Astrocyte (in vitro differentiated cells and primary cell): ENCODE data around the gene MYL4. TPM values are rescaled to one million over a fixed set of nuclear protein-coding genes. Genes with fewer than 3 reads are reported as not detected.
A peak's percentile ranks its signal among the peaks of the same experiment; 100 is the strongest.

ENCODE experiments used
- DNase-seq: peaks from one replicate; pipeline ENCODE4 v3.0.0-alpha.2; 2010; ENCODE audit warnings: low read depth
- FAIRE-seq: peaks from 2 replicates; lab custom pipeline; 2011; peaks lifted over from hg19 to GRCh38; lab: Jason Lieb, UNC
- H2AFZ ChIP-seq: 2 replicates; pipeline ENCODE4 v1.6.0; 2012; ENCODE audit warnings: low read depth, low read length, inconsistent platforms
- H3K27ac ChIP-seq: 2 replicates; pipeline ENCODE4 v1.5.1; 2011; ENCODE audit warnings: low read depth, low read length, inconsistent platforms
- H3K27me3 ChIP-seq: 2 replicates; pipeline ENCODE4 v1.6.0; 2011; ENCODE audit warnings: low read length, inconsistent platforms; ENCODE audit not compliant: insufficient read depth
- H3K36me3 ChIP-seq: 2 replicates; pipeline ENCODE4 v1.5.1; 2011; ENCODE audit warnings: low read length, inconsistent platforms; ENCODE audit not compliant: insufficient read depth
- H3K4me1 ChIP-seq: 2 replicates; pipeline ENCODE4 v1.5.1; 2011; ENCODE audit warnings: low read length, inconsistent platforms; ENCODE audit not compliant: insufficient read depth
- H3K4me2 ChIP-seq: 2 replicates; pipeline ENCODE4 v1.6.0; 2012; ENCODE audit warnings: low read length, inconsistent platforms
- H3K4me3 ChIP-seq: 2 replicates; pipeline ENCODE4 v1.5.1; 2011; ENCODE audit warnings: low read depth, mild to moderate bottlenecking, low read length, inconsistent platforms; ENCODE audit not compliant: insufficient read depth
- H3K79me2 ChIP-seq: 2 replicates; pipeline ENCODE4 v1.6.0; 2012; ENCODE audit warnings: mild to moderate bottlenecking, low read length, inconsistent platforms; ENCODE audit not compliant: insufficient read depth
- H3K9ac ChIP-seq: 2 replicates; pipeline ENCODE4 v1.6.0; 2012; ENCODE audit warnings: mild to moderate bottlenecking, low read length, inconsistent platforms
- H3K9me3 ChIP-seq: 2 replicates; pipeline ENCODE4 v1.5.1; 2012; ENCODE audit warnings: low read depth, mild to moderate bottlenecking, low read length, inconsistent platforms; ENCODE audit not compliant: insufficient read depth
- H4K20me1 ChIP-seq: 2 replicates; pipeline ENCODE4 v1.6.0; 2012; ENCODE audit warnings: low read length, inconsistent platforms; ENCODE audit not compliant: insufficient read depth
- H3K27ac Mint-ChIP-seq: one replicate; pipeline ENCODE4 v1.8.0; 2021; ENCODE audit warnings: mild to moderate bottlenecking, mixed read lengths; ENCODE audit not compliant: unreplicated experiment
- H3K27me3 Mint-ChIP-seq: one replicate; pipeline ENCODE4 v1.8.0; 2021; ENCODE audit warnings: low read depth, mixed read lengths; ENCODE audit not compliant: unreplicated experiment
- H3K36me3 Mint-ChIP-seq: one replicate; pipeline ENCODE4 v1.8.0; 2021; ENCODE audit warnings: low read depth, mixed read lengths; ENCODE audit not compliant: unreplicated experiment
- H3K4me1 Mint-ChIP-seq: one replicate; pipeline ENCODE4 v1.8.0; 2021; ENCODE audit warnings: low read depth, mixed read lengths; ENCODE audit not compliant: unreplicated experiment
- H3K4me3 Mint-ChIP-seq: one replicate; pipeline ENCODE4 v1.8.0; 2021; ENCODE audit warnings: mild to moderate bottlenecking, moderate library complexity, mixed read lengths; ENCODE audit not compliant: unreplicated experiment
- H3K9me3 Mint-ChIP-seq: one replicate; pipeline ENCODE4 v1.8.0; 2021; ENCODE audit warnings: mild to moderate bottlenecking, mixed read lengths; ENCODE audit not compliant: unreplicated experiment
- EZH2 ChIP-seq: IDR thresholded peaks from 2 replicates; pipeline ENCODE4 v1.6.1; 2012; ENCODE audit warnings: mild to moderate bottlenecking, low read length, inconsistent platforms; ENCODE audit not compliant: insufficient read depth
- total RNA-seq: library from RNA; stranded (reverse); gene quantifications from 2 replicates; pipeline ENCODE4 v1.2.1, GENCODE V29; 2021
- TF ChIP-seq, protein P1 (sequence below): IDR thresholded peaks from 2 replicates; pipeline ENCODE4 v1.5.1; 2011; ENCODE audit warnings: low read depth, mild to moderate bottlenecking, inconsistent platforms, low read length, moderate library complexity; ENCODE audit not compliant: insufficient read depth

Gene MYL4
- total RNA-seq, 1 donor from 2014 or later = 22.7 TPM

DNA sequence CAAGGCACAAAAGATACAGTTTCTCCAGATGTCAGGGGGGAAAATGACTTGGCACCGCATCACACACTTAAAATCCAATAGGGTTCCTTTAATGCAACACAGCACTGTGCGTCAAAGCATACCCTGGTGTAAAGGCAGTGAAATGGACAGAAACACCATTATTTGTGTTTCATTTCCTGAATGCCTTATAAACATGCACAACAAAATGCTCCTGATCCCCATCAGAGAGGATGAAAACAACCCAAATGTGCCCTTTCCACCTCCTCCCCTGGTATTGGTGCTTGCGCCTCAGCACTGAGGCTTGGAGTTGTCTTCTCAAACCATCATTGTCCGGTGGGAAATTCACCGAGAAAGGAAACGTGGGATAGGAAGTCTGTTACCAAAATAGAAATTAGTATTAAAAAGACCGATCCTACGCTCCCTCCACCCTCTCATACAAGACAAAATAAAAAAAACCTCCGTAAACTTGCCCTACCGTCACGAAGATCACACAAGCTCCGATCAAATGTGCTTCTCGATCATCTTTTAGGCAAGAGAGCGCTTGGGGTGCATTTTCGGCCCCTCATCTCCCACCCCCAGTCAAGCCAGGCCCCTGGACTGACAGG, 20.8 kb upstream of the MYL4 start:
- FAIRE-seq (no peak), DNase-seq (peak; percentile 67)
- peaks cover 57% of the 10 kb centered on the region for H3K79me2 ChIP-seq
- peaks cover 33% of the 10 kb centered on the region for H4K20me1 ChIP-seq
- Mint-ChIP-seq H3K36me3 (no peaks in the 10 kb centered on the region), H3K9me3 (no peaks in the 10 kb centered on the region), H3K27me3 (no peaks in the 10 kb centered on the region), H3K4me1 (peaks cover 17% of the 10 kb centered on the region), H3K27ac (peak overlapping the region; percentile 99), H3K4me3 (peak overlapping the region; percentile 99)
- H3K4me2 ChIP-seq = peak overlapping the region; percentile 87
- no peaks in the 10 kb centered on the region for H3K36me3 ChIP-seq
- H2AFZ ChIP-seq = peak overlapping the region; percentile 72
- H3K9me3 ChIP-seq = no peaks in the 10 kb centered on the region
- no peaks in the 10 kb centered on the region for H3K27me3 ChIP-seq
- H3K27ac ChIP-seq = peak overlapping the region; percentile 98
- no peaks in the 10 kb centered on the region for H3K4me1 ChIP-seq
- H3K4me3 ChIP-seq = peak overlapping the region; percentile 82
- TF ChIP-seq, protein P1, sequence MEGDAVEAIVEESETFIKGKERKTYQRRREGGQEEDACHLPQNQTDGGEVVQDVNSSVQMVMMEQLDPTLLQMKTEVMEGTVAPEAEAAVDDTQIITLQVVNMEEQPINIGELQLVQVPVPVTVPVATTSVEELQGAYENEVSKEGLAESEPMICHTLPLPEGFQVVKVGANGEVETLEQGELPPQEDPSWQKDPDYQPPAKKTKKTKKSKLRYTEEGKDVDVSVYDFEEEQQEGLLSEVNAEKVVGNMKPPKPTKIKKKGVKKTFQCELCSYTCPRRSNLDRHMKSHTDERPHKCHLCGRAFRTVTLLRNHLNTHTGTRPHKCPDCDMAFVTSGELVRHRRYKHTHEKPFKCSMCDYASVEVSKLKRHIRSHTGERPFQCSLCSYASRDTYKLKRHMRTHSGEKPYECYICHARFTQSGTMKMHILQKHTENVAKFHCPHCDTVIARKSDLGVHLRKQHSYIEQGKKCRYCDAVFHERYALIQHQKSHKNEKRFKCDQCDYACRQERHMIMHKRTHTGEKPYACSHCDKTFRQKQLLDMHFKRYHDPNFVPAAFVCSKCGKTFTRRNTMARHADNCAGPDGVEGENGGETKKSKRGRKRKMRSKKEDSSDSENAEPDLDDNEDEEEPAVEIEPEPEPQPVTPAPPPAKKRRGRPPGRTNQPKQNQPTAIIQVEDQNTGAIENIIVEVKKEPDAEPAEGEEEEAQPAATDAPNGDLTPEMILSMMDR = no peak
- no peak for TF ChIP-seq EZH2
- peak overlapping the region; percentile 99 for H3K9ac ChIP-seq

DNA sequence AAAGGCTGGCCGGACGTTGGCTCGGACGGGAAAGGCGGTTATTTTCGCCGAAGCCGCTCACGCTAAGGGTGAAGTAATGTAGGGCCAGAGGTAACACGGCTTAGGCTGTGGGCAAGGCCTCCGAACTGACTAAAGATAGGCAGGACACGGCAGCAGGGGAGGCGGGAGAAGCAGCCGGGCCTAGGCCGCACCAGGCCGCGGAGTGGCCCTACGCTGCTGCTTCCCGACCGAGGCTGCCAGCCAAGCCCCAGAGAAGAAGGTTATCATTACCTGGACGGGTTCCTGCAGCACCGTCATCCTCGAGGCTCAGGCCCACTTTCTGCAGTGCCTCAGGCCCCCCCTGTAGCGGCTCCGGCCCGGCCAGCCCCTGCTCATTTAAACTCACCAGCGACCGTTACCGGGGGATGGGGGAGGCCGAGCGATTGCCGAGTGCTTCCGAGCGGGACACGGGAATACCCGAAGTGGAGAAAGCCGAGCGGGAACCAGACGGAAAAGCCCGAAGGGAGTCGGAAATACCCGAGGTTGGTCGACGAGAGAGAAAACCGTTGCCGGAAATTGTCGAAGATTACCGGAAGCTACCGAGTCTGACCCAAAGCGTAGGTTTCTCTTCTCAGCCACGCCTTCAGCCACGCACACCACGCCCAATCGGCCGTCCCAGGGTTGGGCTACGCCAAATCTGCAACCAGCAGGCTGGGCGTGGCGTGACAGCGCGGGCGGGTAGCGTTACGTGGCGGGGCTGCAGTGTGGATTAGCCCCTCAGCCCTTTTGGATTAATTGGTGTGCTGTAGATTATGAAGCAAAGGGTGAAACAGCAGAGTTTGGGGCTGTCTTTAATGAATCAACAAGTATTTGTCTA, 20.0 kb upstream of the MYL4 start, which contains the start of gene CDC27:
Gene CDC27, minus strand, starts transcription at position 420 of the 856 bp plus-strand sequence. Its CDS starts 123 bp downstream, at position 297.
- TF ChIP-seq, protein P1 = no peak
- Mint-ChIP-seq H3K27me3 (no peaks in the 10 kb centered on the region), H3K4me3 (peak within 1 kb of the TSS; percentile 99), H3K27ac (peak within 1 kb of the TSS; percentile 99), H3K9me3 (no peaks in the 10 kb centered on the region), H3K4me1 (peaks cover 17% of the 10 kb centered on the region), H3K36me3 (no peaks in the 10 kb centered on the region)
- Histone ChIP-seq H2AFZ (peak within 1 kb of the TSS; percentile 72), H3K4me1 (no peaks in the 10 kb centered on the region), H3K36me3 (no peaks in the 10 kb centered on the region), H3K27ac (peak within 1 kb of the TSS; percentile 98), H3K9me3 (no peaks in the 10 kb centered on the region), H4K20me1 (peaks cover 28% of the 10 kb centered on the region), H3K4me2 (peak within 1 kb of the TSS; percentile 87), H3K27me3 (no peaks in the 10 kb centered on the region), H3K9ac (peak within 1 kb of the TSS; percentile 99), H3K4me3 (peak within 1 kb of the TSS; percentile 82), H3K79me2 (peaks cover 50% of the 10 kb centered on the region)
- peak; percentile 99 for FAIRE-seq
- DNase-seq = peak; percentile 88
